ENCODE results near the gene ADAM33. TPM values are rescaled to one million over a fixed set of nuclear protein-coding genes. Genes with fewer than 3 reads are reported as not detected.

ADAM33 gene
- polyA plus RNA-seq, 1 donor = 15.5 TPM

- no peak overlapping the region for H3K27ac ChIP-seq (ENCODE audit: low read length)
- H3K27me3 ChIP-seq (ENCODE audit: control insufficient read depth, insufficient read depth, low read length) = no peaks in the 10 kb centered on the region
- H3K36me3 ChIP-seq (ENCODE audit: control insufficient read depth, insufficient read depth, low read length) = peaks cover 64% of the 10 kb centered on the region
- H3K4me1 ChIP-seq (ENCODE audit: control insufficient read depth, insufficient read depth, low read length) = no peaks in the 10 kb centered on the region
- no peaks in the 10 kb centered on the region for H3K9me3 ChIP-seq (ENCODE audit: control insufficient read depth, low read depth, low read length)
- no peak overlapping the region for H3K4me3 ChIP-seq (ENCODE audit: low read length)
- DNase-seq = no peak
Measured at GRCh38 chr20:3647473-3647872, 34.3 kb downstream of the ADAM33 start.

- Histone ChIP-seq H3K27me3 (ENCODE audit: control insufficient read depth, insufficient read depth, low read length) (no peaks in the 10 kb centered on the region), H3K4me1 (ENCODE audit: control insufficient read depth, insufficient read depth, low read length) (no peaks in the 10 kb centered on the region), H3K4me3 (ENCODE audit: low read length) (no peak overlapping the region), H3K9me3 (ENCODE audit: control insufficient read depth, low read depth, low read length) (no peaks in the 10 kb centered on the region), H3K36me3 (ENCODE audit: control insufficient read depth, insufficient read depth, low read length) (peaks cover 70% of the 10 kb centered on the region), H3K27ac (ENCODE audit: low read length) (no peak overlapping the region)
- DNase-seq = no peak
- 100% methylated on average over 2 of the region's 13 CpGs for WGBS (ENCODE audit: insufficient coverage, low lambda C conversion rate)
Measured at GRCh38 chr20:3646651-3647050, 35.2 kb downstream of the ADAM33 start.

GRCh38 chr20:3646067-3646440 lies 35.8 kb downstream of the ADAM33 start:
- DNase-seq = no peak
- H3K4me1 ChIP-seq (ENCODE audit: control insufficient read depth, insufficient read depth, low read length) = no peaks in the 10 kb centered on the region
- no peaks in the 10 kb centered on the region for H3K9me3 ChIP-seq (ENCODE audit: control insufficient read depth, low read depth, low read length)
- WGBS (ENCODE audit: insufficient coverage, low lambda C conversion rate) = 91% methylated on average over 4 of the region's 5 CpGs
- H3K27me3 ChIP-seq (ENCODE audit: control insufficient read depth, insufficient read depth, low read length) = no peaks in the 10 kb centered on the region
- H3K36me3 ChIP-seq (ENCODE audit: control insufficient read depth, insufficient read depth, low read length) = peaks cover 64% of the 10 kb centered on the region
- H3K4me3 ChIP-seq (ENCODE audit: low read length) = no peak overlapping the region
- H3K27ac ChIP-seq (ENCODE audit: low read length) = no peak overlapping the region

GRCh38 chr20:3645309-3646066 lies 36.3 kb downstream of the ADAM33 start:
- Histone ChIP-seq H3K9me3 (ENCODE audit: control insufficient read depth, low read depth, low read length) (no peaks in the 10 kb centered on the region), H3K27me3 (ENCODE audit: control insufficient read depth, insufficient read depth, low read length) (no peaks in the 10 kb centered on the region), H3K27ac (ENCODE audit: low read length) (no peak overlapping the region), H3K4me1 (ENCODE audit: control insufficient read depth, insufficient read depth, low read length) (no peaks in the 10 kb centered on the region), H3K4me3 (ENCODE audit: low read length) (no peak overlapping the region), H3K36me3 (ENCODE audit: control insufficient read depth, insufficient read depth, low read length) (peaks cover 64% of the 10 kb centered on the region)
- no peak for DNase-seq
- no CpG with 5 or more reads among the region's 20 CpGs for WGBS (ENCODE audit: insufficient coverage, low lambda C conversion rate)

- Histone ChIP-seq H3K4me1 (ENCODE audit: control insufficient read depth, insufficient read depth, low read length) (no peaks in the 10 kb centered on the region), H3K36me3 (ENCODE audit: control insufficient read depth, insufficient read depth, low read length) (peaks cover 51% of the 10 kb centered on the region), H3K4me3 (ENCODE audit: low read length) (no peak overlapping the region), H3K27me3 (ENCODE audit: control insufficient read depth, insufficient read depth, low read length) (no peaks in the 10 kb centered on the region), H3K27ac (ENCODE audit: low read length) (no peak overlapping the region), H3K9me3 (ENCODE audit: control insufficient read depth, low read depth, low read length) (no peaks in the 10 kb centered on the region)
- 100% methylated on average over 2 of the region's 3 CpGs for WGBS (ENCODE audit: insufficient coverage, low lambda C conversion rate)
- no peak for DNase-seq
Measured at GRCh38 chr20:3640259-3640658, 41.6 kb downstream of the ADAM33 start.

- H3K27me3 ChIP-seq (ENCODE audit: control insufficient read depth, insufficient read depth, low read length) = no peaks in the 10 kb centered on the region
- H3K36me3 ChIP-seq (ENCODE audit: control insufficient read depth, insufficient read depth, low read length) = peaks cover 35% of the 10 kb centered on the region
- H3K4me3 ChIP-seq (ENCODE audit: low read length) = no peak overlapping the region
- H3K4me1 ChIP-seq (ENCODE audit: control insufficient read depth, insufficient read depth, low read length) = no peaks in the 10 kb centered on the region
- H3K9me3 ChIP-seq (ENCODE audit: control insufficient read depth, low read depth, low read length) = no peaks in the 10 kb centered on the region
- no peak overlapping the region for H3K27ac ChIP-seq (ENCODE audit: low read length)
- WGBS (ENCODE audit: insufficient coverage, low lambda C conversion rate) = 100% methylated on average over 1 of the region's 1 CpG
- DNase-seq = no peak
Measured at GRCh38 chr20:3635346-3635745, 46.5 kb downstream of the ADAM33 start.

GRCh38 chr20:3633913-3634478 lies 47.8 kb downstream of the ADAM33 start:
- no CpG with 5 or more reads among the region's 6 CpGs for WGBS (ENCODE audit: insufficient coverage, low lambda C conversion rate)
- no peaks in the 10 kb centered on the region for H3K4me1 ChIP-seq (ENCODE audit: control insufficient read depth, insufficient read depth, low read length)
- no peaks in the 10 kb centered on the region for H3K27me3 ChIP-seq (ENCODE audit: control insufficient read depth, insufficient read depth, low read length)
- H3K36me3 ChIP-seq (ENCODE audit: control insufficient read depth, insufficient read depth, low read length) = peaks cover 37% of the 10 kb centered on the region
- H3K4me3 ChIP-seq (ENCODE audit: low read length) = no peak overlapping the region
- no peaks in the 10 kb centered on the region for H3K9me3 ChIP-seq (ENCODE audit: control insufficient read depth, low read depth, low read length)
- DNase-seq = no peak
- no peak overlapping the region for H3K27ac ChIP-seq (ENCODE audit: low read length)

GRCh38 chr20:3632311-3633004 lies 49.4 kb downstream of the ADAM33 start:
- no peak for DNase-seq
- no CpG with 5 or more reads among the region's 7 CpGs for WGBS (ENCODE audit: insufficient coverage, low lambda C conversion rate)
- Histone ChIP-seq H3K27me3 (ENCODE audit: control insufficient read depth, insufficient read depth, low read length) (no peaks in the 10 kb centered on the region), H3K36me3 (ENCODE audit: control insufficient read depth, insufficient read depth, low read length) (peaks cover 39% of the 10 kb centered on the region), H3K9me3 (ENCODE audit: control insufficient read depth, low read depth, low read length) (no peaks in the 10 kb centered on the region), H3K27ac (ENCODE audit: low read length) (no peak overlapping the region), H3K4me1 (ENCODE audit: control insufficient read depth, insufficient read depth, low read length) (no peaks in the 10 kb centered on the region), H3K4me3 (ENCODE audit: low read length) (no peak overlapping the region)

- Histone ChIP-seq H3K27me3 (ENCODE audit: control insufficient read depth, insufficient read depth, low read length) (no peaks in the 10 kb centered on the region), H3K27ac (ENCODE audit: low read length) (no peak overlapping the region), H3K36me3 (ENCODE audit: control insufficient read depth, insufficient read depth, low read length) (peaks cover 38% of the 10 kb centered on the region), H3K9me3 (ENCODE audit: control insufficient read depth, low read depth, low read length) (no peaks in the 10 kb centered on the region), H3K4me3 (ENCODE audit: low read length) (no peak overlapping the region), H3K4me1 (ENCODE audit: control insufficient read depth, insufficient read depth, low read length) (no peaks in the 10 kb centered on the region)
- DNase-seq = no peak
- WGBS (ENCODE audit: insufficient coverage, low lambda C conversion rate) = 80% methylated on average over 1 of the region's 5 CpGs
Measured at GRCh38 chr20:3631534-3631933, 50.3 kb downstream of the ADAM33 start.

- Histone ChIP-seq H3K27me3 (ENCODE audit: control insufficient read depth, insufficient read depth, low read length) (no peaks in the 10 kb centered on the region), H3K36me3 (ENCODE audit: control insufficient read depth, insufficient read depth, low read length) (peaks cover 40% of the 10 kb centered on the region), H3K4me3 (ENCODE audit: low read length) (no peak overlapping the region), H3K9me3 (ENCODE audit: control insufficient read depth, low read depth, low read length) (no peaks in the 10 kb centered on the region), H3K27ac (ENCODE audit: low read length) (no peak overlapping the region), H3K4me1 (ENCODE audit: control insufficient read depth, insufficient read depth, low read length) (no peaks in the 10 kb centered on the region)
- DNase-seq = no peak
- WGBS (ENCODE audit: insufficient coverage, low lambda C conversion rate) = 100% methylated on average over 1 of the region's 8 CpGs
Measured at GRCh38 chr20:3630429-3630828, 51.4 kb downstream of the ADAM33 start.
